Cardiac atrium fibroblast (primary cell): ENCODE results near the gene NFKB1. TPM values are rescaled to one million over a fixed set of nuclear protein-coding genes. Genes with fewer than 3 reads are reported as not detected.

Experiments
- total RNA-seq: library from RNA; depleted of rRNA; stranded (reverse); fragments of >200 nt; gene quantifications from 2 replicates; pipeline ENCODE4 v1.2.3, GENCODE V29; 2015

Gene NFKB1, protein sequence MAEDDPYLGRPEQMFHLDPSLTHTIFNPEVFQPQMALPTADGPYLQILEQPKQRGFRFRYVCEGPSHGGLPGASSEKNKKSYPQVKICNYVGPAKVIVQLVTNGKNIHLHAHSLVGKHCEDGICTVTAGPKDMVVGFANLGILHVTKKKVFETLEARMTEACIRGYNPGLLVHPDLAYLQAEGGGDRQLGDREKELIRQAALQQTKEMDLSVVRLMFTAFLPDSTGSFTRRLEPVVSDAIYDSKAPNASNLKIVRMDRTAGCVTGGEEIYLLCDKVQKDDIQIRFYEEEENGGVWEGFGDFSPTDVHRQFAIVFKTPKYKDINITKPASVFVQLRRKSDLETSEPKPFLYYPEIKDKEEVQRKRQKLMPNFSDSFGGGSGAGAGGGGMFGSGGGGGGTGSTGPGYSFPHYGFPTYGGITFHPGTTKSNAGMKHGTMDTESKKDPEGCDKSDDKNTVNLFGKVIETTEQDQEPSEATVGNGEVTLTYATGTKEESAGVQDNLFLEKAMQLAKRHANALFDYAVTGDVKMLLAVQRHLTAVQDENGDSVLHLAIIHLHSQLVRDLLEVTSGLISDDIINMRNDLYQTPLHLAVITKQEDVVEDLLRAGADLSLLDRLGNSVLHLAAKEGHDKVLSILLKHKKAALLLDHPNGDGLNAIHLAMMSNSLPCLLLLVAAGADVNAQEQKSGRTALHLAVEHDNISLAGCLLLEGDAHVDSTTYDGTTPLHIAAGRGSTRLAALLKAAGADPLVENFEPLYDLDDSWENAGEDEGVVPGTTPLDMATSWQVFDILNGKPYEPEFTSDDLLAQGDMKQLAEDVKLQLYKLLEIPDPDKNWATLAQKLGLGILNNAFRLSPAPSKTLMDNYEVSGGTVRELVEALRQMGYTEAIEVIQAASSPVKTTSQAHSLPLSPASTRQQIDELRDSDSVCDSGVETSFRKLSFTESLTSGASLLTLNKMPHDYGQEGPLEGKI
- 19.1 and 28.5 TPM in 2 replicates for total RNA-seq

DNA sequence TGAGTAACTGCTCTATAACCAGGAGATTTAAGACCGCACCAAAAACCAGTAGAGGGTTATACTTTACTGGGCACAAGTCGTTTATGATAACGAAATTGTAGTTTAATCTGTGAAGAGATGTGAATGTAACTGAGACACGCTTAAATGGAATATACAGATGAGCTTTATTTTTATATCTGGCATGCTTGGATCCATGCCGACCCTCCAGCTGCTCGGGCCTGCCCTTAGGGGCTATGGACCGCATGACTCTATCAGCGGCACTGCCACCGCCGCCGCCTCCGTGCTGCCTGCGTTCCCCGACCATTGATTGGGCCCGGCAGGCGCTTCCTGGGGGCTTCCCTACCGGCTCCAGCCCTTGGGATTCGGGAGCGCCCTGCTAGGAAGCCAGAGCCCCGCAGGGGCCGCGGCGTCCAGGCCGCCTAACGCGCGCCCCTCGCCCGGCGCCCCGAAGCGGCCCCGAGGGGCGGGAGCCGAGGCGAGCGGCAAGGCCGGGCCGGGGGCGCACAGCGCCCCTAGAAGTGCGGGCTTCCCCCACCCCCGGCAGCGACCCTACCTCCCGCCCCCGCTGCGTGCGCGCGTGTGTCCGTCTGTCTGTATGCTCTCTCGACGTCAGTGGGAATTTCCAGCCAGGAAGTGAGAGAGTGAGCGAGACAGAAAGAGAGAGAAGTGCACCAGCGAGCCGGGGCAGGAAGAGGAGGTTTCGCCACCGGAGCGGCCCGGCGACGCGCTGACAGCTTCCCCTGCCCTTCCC lies at the start of gene NFKB1:
Gene NFKB1, plus strand, starts transcription at position 664 of the 751 bp plus-strand sequence. CDS start 24,160 bp downstream, outside the sequence.

Other genes starting within 250 kb of the NFKB1 start
- gene SLC39A8, start 155.9 kb upstream of the NFKB1 start, total RNA-seq, result 3.2 and 23.0 TPM in 2 replicates